Activated CD8-positive, alpha-beta memory T cell treated with anti-CD3 and anti-CD28 coated beads, Interleukin-2, amount 50 U/mL, for 24 hours (primary cell): ENCODE results near the gene FBXL7.

Experiments
- DNase-seq: peaks from one replicate; pipeline ENCODE4 v3.0.0-alpha.2; 2020; ENCODE audit errors: extremely low read depth

The FBXL7 gene

DNA sequence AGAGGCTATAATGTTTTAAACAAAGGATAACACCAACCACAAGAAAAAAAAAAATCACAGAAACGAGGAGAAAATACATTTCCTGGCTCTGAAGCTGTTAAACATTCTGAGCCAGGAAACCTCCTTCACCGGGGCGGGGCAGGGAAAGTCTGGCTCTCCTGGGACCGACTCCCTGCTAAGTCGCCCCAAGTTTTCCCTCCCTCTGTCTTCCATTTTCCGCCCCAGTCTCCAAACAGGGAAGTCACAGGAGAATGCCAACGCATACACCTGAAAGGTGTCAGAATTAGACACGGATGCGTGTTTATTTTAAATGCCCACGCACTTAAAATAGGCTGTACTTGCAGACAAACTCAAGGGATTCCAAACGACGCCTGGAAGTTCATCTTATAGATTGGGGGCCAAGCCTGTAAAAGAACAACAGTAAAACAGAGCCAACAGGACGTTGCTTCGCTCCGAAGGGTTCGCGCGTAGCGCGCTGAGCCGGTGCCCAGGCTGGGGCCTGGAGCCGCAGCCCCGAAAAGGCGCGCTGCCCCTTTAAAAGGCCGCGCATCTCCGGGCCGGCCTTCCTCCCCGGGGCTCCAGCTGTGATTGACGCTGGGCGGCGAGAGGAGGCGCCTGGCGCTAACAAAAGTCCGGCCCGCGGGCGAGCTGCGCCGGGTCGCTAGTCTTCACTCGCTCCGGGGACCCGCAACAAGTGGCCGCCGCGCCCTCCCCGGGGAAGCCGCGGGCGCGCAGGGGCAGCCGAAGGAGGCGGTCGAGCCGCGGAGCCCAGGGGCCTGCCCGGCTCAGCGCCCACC is at the start of gene FBXL7:
Gene FBXL7 (plus strand): TSS at position 653 of the 797 bp plus-strand sequence.
- no peak for DNase-seq

DNA sequence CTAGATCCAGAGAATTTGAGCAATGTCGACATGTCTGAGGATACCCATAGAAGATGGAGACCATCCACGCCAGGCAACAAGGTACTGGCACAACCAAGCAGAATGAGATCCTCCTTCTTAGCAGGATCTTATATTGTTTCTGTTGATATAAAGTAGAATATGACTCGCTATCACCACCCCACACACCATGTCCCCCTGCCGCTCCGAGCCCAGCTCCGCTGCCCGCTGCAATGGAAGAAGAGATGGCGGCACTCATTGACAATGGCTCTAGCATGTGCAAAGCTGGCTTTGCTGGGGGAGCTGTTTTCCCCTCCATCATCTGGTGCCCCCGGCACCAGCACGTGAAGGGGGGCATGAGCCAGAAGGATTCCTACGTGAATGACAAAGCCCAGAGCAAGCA is 49.5 kb upstream of the FBXL7 start:
- no peak for DNase-seq

DNA sequence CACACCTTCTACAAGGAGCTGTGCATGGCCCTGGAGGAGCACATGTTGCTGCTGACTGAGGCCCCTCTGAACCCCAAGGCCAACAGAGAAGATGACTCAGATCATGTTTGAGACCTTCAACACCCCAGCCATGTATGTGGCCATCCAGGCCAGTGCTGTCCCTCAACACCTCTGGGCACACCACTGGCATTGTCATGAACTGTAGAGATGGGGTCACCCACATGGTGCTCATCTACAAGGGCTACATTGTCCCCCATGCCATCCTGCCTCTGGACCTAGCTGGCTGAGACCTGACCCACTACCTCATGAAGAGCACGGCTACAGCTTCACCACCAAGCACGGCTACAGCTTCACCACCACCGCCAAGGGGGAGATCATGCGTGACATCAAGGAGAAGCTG is 49.0 kb upstream of the FBXL7 start:
- no peak for DNase-seq

DNA sequence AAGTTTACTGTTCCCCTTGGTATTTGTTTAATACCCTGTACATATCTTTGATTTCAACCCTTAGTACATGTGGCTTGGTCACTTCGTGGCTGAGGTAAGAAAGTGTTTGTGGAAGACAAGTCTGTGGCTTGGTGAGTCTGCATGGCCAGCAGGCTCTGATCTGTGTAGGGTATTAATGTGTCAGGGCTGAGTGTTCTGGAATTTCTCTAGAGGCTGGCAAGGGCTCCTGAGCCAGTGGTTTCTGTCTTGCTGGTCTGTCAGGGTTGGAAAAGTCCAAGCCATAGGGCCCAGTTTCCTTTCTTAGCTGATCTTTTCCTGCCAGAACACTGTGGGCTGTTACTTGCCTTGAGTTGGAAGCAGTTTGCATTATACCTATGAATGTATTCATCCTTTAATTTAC is 48.0 kb upstream of the FBXL7 start:
- DNase-seq: no peak

DNA sequence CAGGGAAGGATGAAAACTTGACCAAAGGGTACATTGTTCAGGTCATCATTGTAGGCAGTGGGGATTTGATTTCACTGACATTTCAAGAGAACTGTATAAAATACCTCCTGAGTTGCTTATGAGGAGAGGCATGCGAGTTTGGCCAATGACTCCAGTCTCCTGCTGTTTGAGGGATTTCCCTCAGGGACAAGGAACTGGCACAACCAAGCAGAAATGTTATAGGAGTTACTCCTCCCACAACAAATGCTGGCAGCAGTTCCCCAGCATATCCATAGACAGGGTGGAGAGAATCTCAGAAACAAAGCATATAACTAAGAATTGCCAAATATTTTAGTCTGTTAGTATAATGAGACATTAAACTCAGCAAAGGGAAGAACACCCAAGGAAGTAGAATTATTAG is 47.2 kb upstream of the FBXL7 start:
- DNase-seq: no peak

DNA sequence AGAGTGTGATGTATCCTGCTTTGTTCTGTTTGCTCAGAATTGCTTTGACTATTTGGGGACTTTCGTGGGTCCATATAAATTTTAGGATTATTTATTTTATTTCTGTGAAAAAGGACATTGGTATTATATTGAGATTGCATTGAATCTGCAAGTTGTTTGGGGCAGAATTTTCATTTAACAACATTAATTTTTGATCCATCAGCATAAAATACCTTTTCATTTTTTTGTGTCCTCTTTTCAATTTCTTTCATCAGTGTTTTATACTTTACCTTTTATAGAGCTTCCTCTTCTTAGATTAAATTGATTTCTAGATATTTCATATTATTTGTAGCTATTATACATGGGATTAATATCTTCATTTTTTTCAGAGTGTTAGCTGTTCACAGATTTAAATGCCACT is 40.8 kb upstream of the FBXL7 start:
- no peak for DNase-seq

DNA sequence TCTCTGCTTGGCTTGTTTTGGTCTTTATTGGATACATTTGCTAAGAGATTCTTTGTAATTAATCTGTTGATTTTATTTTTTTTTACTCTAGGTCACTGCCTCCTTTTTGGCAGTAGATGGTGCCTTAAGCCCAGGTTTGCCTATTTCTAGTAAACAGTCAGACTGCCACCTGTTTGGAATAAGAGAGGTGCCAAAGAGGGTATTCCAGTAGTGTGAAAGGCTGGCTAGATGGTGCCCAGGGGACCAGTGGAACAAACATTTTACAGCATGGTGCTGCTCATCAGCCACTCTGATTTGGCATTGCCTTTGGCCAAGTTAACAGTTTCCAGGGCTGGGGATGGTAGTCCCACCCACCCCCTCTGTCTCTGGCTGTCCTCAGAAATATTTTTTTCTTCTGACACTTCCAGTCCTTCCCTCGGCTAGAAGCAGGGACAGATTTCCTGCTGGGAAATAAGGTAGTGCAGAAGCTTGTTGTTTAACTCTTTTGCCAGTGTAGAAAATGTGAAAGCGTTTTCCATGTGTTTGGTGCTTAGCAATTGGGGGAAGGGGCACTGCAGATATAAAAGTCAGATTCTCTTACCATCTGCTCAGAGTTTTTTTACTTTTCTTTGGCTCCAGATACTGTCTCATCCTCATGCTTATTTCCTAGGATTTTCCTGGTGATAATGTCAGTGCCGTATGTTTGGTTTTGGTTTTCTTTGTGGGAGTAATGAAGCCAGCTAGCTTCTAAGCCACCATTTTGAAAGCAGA is 36.6 kb upstream of the FBXL7 start:
- no peak for DNase-seq

DNA sequence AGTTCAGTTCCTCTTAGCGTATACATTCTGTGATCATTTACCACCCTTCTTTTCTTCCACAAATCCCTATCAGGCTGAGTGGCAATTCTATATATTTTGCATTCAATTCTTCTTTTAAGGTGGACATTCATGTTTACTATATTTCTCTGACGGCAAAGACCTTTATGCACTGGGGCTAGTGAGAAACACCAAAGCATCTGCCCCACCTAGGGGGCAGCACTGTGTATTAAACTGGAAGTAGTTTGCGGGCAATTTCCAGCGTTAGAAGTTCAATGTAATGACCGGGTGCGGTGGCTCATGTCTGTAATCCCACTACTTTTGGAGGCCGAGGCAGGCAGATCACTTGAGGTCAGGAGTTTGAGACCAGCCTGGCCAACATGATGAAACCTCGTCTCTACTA is 27.9 kb upstream of the FBXL7 start:
- DNase-seq: no peak

DNA sequence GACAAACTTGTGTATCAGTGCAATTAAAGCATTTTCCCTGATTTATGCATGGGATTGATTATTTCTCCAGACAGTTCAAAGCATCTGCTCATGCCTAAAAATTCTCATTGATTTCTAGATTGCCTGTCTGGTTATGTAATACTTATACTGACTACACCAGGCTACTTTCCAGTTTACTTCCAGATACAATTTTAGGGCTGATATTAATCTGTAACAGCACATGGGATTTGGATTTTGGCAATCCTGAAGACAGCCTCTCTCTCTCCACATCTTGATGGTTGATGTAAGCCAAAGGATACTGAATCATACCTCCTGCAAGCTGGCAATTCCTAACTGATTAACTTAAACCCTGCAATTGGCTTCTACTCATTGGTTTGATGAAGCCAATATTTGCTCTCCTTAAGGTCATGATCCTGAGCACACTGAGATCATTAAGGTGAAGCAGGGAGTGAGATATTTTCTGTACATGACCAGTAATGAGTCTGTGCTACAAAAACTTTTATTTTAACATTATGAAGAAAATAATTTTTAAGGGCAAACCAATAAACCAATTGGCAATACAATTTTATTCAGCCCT is 25.7 kb upstream of the FBXL7 start:
- DNase-seq: no peak

DNA sequence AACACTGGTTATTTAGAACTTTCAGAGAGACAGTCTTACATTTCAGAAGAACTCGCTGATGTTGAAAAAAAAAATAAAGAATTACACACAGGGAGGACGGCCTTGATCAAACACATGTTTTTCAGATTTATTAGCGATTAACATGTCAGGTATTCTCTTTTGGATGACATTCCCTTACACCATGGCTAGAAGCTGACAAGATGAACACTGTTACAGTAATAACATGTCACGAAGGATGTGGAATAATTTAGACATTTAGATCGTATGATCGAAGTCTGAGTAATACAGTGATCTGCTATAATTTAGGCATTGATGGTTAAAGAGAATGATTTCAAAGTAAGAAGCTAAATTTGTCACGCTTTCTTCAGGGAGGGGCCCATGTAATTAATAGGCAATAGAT is 24.6 kb upstream of the FBXL7 start:
- no peak for DNase-seq

DNA sequence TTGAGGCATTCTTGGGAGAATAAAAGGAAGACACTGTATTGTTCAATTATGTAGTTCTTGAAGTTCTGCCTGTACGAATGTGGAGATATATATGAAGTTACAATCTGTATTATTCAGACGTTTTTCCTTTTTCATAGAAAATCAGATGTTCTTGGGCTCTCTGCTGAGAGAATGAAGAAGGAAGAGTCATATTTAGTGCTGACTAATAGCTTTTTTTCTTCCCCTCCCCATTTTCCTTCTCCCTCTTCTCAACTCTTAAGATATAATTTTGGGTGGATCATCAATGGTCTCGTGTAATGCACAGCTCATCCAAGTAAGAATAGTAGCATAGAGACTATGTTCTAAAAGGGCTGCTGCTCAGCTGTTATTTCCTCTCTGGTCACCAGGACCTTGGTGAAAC is 23.0 kb upstream of the FBXL7 start:
- DNase-seq: no peak

DNA sequence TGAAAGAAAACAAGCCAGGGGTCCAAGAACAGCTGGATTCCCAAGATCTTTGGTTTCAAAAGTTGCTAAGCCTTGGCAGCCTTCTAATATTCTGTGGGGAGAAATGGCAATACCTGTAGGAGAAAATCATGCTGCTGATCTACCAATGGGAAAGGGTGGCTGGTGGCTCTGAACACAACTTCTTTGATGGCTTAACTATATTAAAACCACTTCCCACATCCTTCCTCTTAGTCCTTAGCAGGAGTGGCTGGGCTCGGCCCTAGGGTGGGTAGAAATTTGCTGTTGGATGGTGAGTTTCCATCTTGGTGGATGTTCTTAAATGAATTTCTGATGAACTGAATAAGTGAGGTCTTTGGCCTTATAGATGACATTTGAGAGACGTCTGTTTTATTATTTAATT is 19.5 kb upstream of the FBXL7 start:
- no peak for DNase-seq

DNA sequence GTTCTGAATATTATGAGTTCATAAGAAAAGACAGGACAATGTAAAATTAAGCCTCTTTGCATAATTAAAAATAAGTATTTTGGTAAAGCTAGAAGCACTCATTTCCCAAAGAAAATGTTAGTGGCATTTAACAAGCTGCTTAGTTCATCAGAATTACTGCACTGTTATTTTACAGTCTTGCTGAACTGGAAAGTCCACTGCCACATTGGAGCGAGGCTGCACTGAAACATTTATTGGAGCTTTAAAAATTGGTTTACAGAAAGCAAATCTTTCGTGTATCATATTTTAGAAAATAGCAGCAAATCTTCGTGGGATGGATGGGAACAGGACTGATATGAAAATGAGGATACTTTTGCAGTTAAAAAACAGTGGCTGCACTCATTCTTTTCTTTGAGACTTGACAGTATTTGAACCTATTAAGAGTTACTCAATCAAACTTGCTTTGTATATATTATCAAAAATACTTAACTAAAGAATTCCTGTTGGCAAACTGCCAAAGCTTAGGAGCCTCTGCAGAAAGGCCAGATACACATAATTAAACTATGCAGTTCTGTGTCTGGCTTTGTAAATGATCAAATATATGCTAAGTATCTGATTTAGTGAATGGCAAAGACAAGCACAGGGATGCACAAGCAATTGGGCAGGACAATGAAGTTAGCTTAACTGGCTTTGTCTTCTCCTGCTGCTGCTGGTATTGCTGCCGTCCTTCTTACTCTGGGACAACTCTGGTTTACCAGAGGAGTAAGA is 16.5 kb upstream of the FBXL7 start:
- no peak for DNase-seq

DNA sequence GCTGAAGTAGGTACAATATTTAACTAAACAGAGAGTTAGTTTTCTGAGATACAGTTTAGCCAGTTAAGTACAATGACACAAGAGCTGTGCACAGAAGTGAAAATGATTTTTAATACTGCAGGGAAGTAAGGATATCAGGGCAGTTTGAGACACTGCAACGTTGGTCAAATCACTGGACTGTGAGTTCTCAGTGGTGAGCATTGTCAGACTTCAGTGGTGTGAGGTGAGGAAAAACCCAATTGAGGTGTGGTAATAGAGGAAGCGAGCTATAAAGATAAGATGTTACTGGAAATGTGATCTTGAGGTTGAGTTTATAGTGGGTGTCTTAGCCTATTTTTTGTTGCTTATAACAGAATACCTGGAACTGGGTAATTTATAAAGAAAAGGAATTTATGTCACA is 12.8 kb upstream of the FBXL7 start:
- DNase-seq: no peak

DNA sequence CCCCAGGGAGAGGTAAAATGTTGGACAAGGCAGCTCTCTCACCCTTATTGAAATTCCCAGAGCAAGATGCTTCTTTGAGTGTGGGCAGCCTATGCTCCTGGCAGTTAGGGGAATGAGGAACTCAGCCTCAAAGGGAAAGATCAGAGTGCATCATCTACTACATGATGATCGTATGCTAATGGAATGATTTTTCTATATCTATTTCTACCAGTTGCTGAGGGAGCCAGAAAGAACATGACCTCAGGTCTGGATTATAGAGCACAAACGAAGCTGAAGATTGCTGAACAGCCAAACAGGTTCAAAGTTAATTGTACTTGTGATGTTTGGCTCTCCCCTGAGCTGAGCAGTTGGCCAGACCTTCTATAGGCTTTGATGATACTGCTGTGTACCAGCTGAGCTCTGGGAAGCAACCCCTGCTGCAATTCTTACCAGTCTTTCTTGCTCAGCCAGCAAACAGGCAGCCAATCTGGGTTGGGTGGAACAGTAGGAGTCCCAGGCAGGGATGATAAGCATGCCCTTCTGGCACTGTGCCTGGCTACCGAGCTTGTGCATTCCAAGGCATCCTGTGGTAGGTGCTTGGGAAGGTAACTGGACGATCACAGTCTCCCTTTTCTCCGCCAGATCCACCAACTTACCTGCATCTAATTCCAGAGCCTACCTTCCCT is 10.3 kb upstream of the FBXL7 start:
- DNase-seq: no peak

DNA sequence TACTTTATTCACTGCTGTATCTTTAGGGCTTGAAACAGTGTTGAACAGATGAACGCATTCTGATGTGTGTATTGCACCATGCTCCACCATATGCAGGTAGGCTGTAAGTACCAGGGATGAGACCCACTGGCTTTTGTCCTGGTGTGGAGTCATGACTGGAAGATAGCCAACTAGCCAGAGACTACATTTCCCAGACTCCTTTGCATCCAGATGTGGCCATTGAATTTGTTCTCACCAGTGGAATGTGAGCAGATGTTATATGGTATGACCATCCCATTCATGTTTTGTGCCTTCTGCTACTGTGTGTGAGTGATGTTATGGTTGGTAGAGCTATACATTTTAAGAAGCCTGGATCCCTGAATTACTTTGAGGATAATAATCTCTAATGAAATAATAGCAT is 7.4 kb upstream of the FBXL7 start:
- DNase-seq: no peak

DNA sequence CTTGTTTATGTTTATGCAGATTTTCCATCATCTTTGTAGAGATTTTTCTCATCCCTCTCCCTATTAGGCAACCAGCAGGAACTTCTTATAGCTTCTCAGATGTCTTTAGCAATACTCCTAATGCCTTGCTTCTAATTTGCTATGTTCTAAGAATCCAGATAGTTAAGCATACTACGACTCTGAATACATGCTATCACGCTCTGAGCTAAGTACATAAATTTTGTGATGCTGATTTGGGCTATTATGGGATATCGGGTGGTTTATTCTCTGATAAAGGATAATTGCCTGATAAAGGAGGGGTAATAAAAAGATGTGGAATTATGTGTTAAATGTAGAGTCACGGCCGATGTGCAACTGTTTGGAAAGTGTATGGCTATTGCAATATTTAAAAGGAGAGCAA is 6.5 kb upstream of the FBXL7 start:
- DNase-seq: no peak

DNA sequence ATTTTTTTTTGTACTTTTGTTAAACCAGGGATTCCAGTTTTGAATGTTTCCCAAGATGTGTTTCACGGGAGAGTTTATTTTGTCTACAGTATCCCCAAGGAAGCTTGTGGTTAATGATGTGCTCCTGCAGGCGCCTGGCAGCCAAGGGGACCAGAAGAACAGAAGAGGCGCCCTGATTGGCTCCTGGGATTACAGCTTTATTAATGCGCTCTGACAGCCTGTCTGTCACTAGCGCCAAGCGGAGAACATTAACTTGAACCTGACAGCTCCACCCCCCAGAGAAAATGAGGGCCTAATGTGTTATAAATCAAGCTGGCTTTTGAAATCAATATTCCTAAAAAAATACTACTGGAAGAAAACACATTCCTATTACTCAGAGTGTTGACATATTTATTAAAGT is 5.0 kb upstream of the FBXL7 start:
- no peak for DNase-seq

DNA sequence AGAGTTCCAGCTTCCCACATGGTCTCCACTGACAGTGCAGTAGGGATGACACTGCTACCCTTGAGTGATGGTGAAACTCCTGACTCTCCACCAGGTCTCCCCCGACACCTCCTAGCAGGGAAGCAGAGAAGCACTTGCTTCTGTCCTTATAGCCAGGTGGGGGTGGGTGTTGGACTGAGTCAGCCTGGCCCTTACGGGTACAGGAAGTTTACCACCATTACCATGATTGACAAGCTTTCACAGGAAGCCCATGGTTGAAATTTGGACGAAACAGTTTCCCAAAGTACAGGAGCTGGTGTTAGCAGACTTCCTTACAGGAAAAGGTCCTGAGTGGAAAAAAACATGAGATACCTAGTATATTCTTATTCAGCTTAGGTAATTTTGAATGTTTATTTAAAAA is 3.1 kb upstream of the FBXL7 start:
- no peak for DNase-seq

DNA sequence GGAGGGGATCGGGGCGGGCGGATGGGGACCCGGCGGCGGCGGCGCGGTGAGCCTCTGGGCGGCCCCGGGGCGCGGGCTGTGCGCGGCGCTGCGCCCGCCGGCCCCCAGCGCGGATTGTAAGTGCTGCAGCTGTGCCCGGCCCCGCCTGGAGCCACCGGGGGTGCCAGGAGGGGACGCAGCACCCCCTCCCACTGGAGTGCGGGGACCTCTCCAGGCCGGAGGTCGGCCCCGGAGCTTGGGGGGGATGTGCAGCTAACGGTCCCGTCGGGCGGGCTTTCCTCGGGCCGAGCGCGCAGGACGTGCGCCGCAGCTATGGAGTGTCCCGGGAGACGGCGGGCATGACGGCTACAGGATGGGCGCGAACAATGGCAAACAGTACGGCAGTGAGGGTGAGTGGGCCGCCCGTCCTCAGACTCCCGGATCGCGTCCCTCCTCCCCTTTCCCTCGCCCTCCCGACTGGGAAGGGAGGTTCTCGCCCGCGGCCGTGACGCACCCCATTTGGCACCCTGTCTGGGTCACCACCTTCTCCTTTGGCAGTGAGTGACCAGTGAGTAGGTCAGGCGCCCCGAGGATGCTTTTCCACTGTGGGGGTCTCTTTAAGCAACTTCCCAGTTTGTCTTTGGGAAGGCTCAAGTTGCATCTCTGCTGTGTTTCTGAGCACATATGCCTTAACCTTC is 483 bp downstream of the FBXL7 start:
- no peak for DNase-seq

DNA sequence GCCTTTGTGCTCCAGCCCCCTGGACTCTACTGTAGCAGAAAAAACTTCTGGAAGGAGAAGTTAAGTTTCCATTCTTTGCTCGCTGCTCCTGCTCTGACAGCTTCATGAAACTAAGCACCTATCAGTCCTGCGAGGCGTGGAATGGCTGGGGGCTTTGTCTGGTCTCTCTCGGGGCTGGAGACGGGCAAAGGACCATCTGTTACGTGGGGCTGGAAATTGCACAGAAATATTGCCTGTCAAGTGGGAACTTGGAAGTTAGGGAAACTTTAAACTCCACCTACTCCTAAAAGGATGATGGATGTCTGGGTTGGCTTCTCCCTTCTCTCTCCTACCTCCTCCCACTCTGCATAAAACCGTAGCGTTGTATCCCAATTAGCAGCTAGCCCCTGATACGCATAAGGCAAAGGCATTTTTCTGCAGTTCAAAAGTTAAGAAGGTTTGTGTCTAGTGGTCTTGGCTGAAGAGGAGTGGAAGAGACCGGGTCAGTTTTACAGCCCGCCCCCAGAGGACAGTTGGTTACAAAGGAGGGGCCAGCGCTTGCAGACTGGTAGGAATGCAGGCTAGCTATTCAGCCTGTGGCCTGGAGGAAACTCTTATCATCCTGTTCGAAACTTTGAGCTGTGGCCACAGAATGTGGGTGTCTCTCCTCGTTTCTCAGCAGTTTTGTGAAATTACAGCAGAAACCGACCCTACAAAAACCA is 1.3 kb downstream of the FBXL7 start:
- no peak for DNase-seq
